HG02642 (cell line): ENCODE data around the gene NAA10.

Experiments used
- ATAC-seq: cut with Tn5 transposase; IDR thresholded peaks from one replicate; pipeline ENCODE4 v1.9.1; 2021; ENCODE audit warnings: mild to moderate bottlenecking; ENCODE audit not compliant: unreplicated experiment, poor library complexity

Gene NAA10

DNA sequence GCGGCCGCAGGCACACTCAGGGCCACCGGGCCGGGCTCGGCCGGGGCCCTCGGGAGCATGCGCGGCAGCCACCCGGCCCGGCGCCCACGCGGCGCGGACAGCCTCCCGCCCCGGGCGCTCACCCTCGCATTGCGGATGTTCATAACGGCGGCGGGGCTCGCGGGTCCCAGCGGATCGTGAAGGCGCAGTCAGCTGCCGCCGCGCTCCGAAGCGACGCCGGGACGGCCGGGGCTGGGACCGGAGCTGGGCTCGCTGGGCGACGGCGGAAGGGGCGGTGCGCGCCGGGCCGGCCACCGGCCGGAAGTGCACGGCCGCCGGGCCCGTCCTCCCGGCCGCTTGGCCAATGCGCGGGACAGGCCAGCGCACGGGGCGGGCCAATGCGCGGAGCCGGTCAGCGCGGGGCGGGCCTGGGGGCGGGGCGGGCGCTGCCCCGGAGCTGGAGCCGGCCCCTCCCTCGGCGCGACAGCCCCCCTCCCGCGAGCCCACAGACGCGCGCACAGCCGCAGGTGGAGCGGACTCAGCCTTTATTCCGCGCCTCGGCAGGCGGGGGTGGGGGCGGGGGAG, at the start of gene NAA10:
TSS of gene NAA10 (minus strand) at position 276 of the 564 bp plus-strand sequence. CDS start at position 143, 133 bp downstream.
- ATAC-seq, result peak; percentile 93

DNA sequence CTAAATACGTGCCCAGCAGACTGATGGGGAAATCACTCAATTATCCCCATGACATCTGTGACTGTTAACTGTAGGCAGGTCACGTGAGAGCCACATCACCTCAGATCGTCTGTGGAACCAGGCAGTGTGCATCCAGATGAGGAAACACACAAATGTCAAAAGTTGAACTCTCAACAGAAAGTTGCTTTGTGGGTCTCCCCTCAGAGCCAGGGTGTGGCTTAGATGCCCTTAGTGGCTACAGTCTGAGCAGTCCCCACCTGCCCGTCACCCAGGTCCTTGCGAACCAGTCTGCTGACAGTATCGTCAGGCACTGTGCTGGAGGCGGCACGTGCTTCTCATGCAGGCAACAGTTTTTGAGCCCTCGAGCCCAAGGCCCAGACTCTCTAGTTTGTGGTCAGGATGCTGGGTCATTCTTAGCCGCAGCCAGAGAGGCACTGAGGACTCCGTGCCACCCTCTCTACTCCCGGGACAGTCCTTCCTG, 48.5 kb upstream of the NAA10 start:
- no peak for ATAC-seq

DNA sequence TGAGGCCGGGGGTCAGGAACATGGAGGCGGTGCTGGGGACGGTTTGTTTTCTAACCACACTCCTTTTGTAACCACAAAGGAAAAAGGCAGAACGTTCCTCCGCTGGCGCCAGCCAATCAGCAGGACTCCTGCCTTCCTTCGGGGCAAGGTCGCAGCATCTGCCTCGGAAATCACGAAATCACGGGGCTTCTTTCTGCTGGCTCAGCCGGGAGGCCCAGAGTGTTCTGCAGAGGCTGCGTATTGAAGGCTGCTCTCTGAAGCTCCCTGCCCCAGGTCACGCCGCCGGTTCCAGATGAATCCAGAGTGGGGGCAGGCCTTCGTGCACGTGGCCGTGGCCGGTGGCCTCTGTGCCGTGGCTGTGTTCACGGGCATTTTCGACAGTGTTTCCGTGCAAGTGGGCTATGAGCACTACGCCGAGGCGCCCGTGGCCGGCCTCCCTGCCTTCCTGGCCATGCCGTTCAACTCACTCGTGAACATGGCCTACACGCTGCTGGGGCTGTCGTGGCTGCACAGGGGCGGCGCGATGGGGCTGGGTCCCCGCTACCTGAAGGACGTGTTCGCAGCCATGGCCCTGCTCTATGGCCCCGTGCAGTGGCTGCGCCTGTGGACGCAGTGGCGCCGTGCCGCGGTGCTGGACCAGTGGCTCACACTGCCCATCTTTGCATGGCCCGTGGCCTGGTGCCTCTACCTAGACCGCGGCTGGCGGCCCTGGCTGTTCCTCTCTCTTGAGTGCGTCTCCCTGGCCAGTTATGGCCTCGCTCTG, 47.1 kb upstream of the NAA10 start:
- no peak for ATAC-seq

DNA sequence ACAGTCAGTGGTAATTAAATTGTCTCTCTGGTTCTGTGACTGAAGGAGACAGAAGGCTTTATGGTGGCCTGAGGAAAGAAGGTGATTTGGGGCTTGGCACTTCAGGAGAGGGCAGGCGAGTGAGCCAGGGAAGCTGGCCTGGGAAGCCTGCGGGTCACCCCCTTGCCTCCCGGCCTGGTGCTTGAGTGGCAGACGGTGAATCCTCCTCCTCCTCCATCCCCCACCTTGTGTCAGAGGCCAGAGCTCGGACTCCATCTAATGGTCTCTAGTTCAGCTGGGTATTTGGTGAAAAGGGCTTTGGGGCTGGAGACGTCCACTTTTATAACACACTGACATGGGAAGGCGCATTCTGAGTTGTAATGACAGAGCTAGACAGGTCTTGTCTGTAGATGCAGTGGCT, 46.4 kb upstream of the NAA10 start:
- ATAC-seq, result no peak

DNA sequence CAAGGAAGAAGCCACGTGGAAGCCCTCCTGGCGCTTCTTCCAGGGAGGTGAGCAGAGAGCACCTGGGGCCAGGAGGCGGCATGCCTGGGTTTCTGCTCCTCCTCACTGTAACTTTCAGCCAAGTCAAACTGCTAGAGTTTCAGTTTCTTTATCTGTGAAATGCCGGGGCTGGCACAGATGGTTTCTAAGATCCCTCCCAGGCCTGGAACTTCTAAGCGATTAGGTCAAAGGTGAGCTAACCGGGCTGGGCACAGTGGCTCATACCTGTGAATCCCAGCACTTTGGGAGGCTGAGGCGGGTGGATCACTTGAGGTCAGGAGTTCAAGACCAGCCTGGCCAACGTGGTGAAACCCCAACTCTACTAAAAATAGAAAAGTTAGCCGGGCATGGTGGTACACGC, 45.6 kb upstream of the NAA10 start:
- peak; percentile 47 for ATAC-seq

DNA sequence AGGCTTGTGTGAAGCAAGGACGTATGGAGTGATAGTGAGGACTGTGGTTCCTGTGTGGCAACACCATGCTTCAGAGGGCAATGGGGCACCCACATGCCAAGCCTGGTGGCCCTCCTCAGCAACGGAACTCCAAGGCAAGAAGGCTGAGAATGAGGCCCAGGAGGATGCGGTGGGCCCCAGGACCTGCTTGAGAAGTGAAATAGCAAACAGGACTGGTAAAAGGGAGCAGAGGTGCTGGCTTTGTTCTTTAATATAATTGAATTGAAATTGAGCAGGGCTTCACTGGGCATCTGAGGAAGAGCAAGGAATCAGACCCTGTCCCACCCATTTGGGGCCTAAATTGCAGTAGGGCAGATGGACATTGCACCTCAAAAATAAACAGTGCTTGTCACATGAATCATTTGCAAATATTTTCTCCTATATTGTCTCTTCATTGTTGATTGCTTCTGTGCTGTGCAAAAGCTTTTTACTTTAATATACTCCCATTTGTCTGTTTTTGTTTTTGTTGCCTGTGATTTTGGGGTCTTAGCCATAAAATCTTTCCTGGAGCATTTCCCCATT, 40.0 kb upstream of the NAA10 start:
- ATAC-seq, result no peak

DNA sequence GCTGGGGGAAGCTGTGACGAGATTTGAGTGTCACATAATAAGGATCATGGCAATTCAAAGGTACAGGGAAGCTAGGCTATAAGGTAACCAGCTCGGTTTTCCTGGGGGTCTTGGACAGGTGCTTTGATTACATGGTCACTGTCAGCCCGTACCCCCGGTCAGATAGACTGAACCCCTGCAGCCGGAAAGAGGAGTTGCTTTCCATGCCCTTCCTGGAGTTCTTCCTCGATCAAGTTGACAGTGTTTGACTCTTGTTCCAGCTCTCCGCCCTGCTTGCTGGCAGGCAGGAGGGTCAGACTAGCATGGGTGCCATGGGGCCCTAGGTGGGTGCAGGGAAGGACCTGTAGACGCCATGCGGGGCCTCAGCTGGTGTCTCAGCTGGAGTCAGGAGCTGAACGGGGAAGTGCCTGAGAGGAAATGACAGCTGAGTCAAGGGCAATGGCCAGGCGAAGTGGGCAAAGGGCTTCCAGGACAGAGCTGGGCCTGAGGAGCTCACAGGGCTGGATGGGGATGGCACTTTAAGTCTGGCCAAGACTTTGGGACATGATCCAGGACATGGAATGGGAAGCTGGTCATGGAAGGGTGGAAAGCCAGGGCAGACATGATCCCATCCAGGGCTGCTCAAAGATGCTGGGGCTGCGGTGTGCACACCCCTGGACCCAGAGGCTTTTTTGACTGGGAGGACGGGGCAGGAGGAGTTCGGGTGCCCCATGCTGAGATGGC, 39.3 kb upstream of the NAA10 start:
- no peak for ATAC-seq

DNA sequence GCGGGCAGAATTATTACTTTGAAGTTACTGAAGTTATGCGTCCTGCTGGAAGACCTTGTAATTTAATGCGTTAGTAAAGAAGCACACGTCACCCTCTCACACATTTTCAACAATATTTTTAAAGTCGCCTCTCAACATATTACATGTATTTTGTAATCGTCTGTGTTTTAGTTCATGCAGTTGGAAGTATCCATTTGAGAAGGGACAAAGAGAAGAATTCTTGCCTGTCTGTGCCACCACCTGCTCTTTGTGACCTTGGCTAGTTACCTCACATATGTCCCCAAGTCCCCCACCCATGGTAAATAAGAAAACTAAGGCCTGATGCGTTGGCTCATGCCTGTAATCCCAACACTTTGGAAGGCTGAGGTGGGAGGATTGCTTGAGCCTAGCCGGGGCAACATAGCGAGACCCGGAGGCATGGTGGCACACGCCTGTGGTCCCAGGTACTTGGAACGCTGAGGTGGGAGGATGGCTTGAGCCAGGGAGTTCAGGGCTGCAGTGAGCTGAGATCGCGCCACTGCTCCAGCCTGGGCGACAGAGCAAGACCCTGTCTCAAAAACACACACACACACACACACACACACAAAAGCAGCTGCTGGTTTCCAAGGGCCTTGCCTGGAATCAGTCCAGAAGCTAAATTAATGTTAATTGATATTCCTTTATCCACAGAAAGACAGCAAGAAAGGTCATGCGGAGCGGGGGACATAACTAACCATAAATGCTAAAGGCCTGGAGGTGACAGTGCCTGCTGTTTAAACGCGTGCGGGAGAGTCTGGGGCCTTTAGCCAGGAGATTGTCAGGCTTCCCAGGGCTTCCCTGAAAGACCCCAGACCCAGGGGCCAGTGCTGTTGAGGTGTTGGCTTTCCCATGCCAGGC, 38.5 kb upstream of the NAA10 start:
- no peak for ATAC-seq

DNA sequence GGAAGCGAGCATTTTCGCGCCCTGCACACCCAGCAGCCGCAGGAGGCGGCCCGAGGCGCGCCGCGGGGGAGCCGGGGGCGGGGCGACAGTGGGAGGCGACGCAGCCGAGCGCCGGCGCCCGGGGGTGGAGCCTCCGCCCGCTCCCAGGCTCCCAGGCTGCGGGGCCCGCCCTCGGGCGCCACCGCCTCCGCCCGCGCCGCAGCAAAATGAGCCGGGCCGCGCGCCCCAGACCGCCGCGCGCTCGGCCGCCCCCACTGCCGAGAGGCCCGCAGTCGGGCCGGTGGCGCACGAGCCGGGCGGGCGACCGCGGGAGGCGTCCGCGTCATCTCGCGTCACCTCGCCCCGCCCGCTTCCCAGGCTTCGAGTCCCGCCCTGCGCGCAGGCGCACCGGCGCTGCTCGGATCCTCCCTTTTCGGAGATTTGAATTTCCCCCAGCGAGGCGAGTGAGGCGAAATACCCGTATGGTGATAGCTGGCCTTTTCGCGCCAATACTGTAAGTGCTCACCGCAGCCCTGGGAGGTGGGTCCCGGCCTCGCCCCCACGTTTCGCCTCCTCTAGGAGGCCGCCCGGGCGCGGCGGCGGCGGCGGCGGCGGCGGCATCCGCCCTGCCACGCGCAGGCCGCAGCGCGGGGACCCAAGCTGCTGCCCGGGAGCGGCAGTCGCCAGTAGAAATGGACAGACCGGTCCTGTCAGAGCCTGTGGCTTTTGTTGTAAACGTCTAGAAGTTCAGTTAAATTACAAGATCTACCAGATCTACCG, 37.7 kb upstream of the NAA10 start, which contains the start of gene TMEM187:
TSS of gene TMEM187 (plus strand) at position 387 of the 759 bp plus-strand sequence. CDS start 9,309 bp downstream, outside the sequence.
- ATAC-seq, result peak; percentile 59

DNA sequence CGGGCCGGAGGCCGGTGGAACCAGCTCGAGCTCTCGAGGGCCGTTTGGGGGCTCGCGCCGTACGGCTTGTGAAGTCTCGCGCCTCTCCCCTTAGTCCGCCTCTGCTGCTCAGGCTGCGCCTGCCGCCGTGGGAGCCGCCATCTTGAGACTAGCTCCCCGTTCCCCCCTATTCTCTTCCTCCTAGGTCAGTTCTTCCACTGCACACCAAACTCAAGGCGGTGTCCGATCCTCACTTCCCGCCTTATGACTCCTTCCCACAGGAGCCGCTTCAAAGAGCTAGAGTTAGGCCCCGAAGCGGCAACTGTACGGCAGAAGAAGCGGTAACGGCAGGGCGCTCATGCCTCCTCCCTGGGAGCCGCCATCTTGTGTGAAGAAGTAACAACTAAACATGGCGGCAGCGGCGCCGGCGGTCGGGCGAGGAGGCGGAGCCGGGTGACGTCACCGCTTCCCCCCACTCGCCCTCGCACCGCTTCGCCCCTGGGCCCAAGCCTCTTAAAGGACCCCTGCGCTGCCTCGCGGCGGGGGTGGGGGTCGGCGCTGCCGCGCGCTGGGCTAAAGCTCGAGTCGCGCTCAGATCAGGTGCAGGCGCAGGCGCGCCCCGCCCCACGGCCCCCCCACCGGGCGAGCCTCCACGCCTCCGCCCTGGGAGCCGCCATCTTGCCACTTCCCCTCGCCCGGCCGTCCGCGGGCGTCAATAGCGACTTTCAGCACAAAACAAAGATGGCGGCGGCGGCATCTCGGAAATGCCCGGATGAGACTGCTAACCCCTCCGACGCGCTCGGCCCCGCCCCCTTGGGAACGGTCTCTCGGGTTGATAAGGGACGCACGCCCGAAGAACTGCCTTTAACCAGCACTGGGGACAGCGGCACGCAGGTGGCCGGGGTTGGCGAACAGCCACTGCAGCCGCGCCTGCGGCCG, 36.9 kb upstream of the NAA10 start, which contains the start of gene HCFC1:
TSS of gene HCFC1 (minus strand) at position 369 of the 918 bp plus-strand sequence. CDS start 978 bp downstream, outside the sequence.
- ATAC-seq, result peak; percentile 49

DNA sequence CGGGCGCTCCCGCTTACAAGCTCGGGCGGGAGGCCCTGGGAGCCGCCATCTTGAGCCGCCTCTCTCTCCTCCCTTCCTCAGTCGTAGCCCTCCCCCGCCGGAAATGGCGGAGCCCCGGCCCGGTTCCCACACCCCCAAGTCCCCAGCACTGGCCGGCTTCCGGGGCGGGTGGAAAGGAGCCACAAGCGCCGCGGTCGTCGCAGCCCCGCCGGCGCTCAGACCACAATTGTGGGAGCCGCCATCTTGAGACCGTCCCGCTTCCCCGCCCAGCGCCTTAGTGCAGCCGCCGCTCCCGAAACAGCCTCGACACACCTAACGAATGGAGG, 36.2 kb upstream of the NAA10 start:
- ATAC-seq, result peak; percentile 39

DNA sequence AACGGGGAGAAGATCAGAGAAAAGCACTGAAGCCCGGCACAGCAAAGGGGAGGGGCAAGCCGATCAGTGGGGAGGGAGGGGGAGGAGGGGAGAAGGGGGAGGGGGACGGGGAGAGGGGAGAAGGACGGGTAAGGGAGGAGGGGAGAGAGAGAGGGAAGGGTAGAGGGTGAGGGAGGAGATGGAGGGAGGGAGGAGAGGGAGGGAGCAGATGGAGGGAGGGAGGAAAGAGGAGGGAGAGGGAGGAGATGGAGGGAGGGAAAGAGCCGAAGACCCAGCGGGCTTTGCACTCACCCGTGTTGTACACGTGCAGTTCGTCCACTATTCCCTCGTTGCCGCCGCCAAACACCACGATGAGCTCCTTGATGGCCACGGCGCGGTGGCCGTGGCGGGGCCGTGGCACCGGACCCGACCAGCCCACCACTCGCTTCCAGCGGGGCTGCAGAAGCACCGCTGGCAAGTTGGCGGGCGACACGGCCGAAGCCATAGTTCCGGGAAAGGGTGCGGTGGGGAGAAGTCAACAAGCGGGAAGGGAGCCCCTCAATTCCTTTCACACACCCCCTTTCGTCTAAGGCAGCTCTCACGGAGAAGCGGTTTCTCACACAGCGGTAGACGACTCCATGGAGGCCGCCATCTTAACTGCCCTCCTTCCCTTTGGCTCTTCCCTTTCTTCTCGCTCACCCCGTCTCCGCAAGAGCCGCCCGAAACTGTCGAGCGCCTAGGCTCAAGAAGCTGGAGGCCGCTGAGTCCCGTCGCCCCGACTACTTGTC, 35.7 kb upstream of the NAA10 start:
- peak; percentile 1 for ATAC-seq

DNA sequence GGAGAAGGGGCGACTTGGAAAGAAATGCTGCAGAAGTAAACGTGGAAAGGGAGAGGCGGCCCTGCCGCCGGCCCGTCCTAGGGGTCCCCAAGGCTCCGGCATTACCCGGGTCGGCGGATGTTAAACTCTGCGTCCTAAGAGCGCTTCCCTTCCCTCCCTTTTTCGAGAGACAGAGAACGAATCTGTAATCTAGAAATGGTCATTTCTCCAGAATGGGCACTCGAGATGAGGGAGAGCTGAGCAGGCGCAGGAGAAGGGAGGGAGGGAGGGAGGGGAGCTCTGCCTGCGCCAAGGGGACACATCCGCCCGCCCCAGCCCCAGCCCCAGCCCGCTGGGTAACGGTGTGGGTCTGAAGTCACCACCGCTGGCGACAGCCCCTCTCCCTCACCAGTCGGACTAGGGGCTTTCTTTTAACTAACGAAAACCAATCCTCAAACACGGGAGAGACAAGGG, 35.1 kb upstream of the NAA10 start:
- no peak for ATAC-seq

DNA sequence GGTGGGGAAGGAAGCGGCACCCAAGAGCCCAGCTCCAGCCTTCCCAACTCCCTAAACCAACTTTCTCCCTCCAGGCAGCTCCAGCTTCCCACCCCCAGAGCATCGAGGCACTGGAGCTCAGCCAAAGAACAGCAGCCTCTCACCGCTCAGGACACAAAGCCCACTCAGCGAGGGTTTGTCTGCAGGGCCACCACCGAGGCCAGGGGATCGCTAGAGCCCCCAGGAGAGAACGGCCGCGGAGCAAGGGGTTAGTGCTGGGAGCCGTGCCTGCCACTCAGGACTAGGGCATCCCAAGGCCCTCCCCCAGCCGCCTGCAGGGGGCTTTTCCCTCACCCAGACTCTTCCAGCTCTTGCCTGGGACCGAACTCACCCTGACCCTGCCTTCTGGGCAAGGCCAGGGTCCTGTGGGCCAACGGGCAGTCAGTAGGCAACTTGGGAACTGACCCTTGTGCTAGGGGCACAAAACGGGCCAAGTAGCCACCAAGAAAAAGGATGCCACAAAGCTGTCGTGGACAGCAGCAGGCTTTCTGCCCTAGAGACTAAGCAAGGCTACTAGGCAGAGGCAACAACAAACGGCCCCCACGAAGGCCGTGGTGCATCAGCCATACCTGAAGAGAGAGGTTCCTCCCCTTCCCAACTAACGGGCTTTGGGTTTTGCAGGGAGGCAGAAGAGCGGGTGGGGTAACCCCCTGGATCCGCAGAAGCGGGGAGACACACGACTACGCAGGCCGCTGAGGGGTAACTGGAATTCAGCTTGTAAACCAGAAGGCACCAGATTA, 34.5 kb upstream of the NAA10 start:
- no peak for ATAC-seq

DNA sequence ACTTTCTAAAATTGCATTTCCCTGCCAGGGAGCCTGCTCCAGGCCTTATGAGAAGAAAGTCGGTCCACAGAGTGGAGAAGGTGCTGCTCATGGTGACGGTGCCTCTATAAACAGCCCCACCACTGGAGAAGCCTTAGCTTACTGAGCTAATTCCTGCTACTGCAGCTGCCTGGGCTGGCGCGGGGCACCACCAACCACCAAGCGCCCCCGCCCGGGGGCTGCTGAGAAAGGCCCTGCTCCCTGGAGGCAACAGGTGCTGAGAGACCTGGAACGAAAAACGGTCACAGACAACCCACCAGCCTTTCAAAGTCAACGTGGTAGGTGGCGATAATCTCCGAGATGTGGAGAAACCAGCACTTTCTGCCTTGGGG, 33.9 kb upstream of the NAA10 start:
- ATAC-seq, result no peak

DNA sequence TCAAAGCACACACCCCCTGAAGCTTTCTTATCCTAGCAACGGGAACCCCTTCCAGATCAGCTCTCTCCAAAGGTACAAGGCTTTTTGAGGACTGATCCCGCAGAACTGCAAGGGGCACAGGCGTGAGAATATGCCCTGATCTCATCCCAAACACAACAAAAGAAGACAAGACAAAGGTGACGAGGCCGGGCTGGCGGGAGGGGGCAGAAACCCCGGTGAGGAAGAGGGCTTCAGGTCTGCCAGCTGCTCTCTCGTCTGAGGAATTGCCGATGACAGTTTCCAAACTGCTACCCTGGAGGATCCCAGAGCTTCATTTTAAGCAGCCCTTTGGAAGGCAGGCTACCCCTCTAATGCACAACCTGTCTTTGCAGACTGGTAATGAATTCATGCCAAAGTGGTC, 33.4 kb upstream of the NAA10 start:
- ATAC-seq, result no peak
